B cell (primary cell): ENCODE measurements around the gene IRF8. TPM values are rescaled to one million over a fixed set of nuclear protein-coding genes. Genes with fewer than 3 reads are reported as not detected.

ENCODE experiments used
- ATAC-seq: fragments of 200-7000 bp; cut with Tn5 transposase; one replicate; pipeline ENCODE4 v1.10.0; 2021; ENCODE audit warnings: low read depth, mild to moderate bottlenecking, moderate number of reproducible peaks, moderate library complexity
- CTCF ChIA-PET: fragments of 350-600 bp; sonication (Branson Sonifier 250); formaldehyde crosslinking; loops from one replicate; lab custom pipeline; 2021; ENCODE audit warnings: antibody characterized with exemption, inconsistent platforms; lab: Charles Lee
- POLR2A ChIA-PET: fragments of 350-600 bp; sonication (Branson Sonifier 250); formaldehyde crosslinking; loops from one replicate; lab custom pipeline; 2021; ENCODE audit warnings: antibody characterized with exemption; lab: Charles Lee
- DNase-seq: peaks from one replicate; pipeline ENCODE4 v3.0.0; 2013
- H2AFZ ChIP-seq: 2 replicates; pipeline ENCODE4 v1.6.1; 2012; ENCODE audit warnings: mild to moderate bottlenecking, low read depth, low read length; ENCODE audit not compliant: insufficient read depth, poor library complexity, severe bottlenecking
- H3K27ac ChIP-seq, 2 donors: 1 replicate in 1 of 2; 2 replicates in 1 of 2; pipeline ENCODE4 v1.5.1; 2012 to 2013; ENCODE audit warnings: low read length in 2 of 2, mild to moderate bottlenecking in 2 of 2, moderate library complexity in 1 of 2
- H3K27me3 ChIP-seq, 4 experiments: fragments of 200-600 bp in 1 of 4; sonication (generic) in 1 of 4; replicated peaks in 1 of 4; 1 replicate in 2 of 4; 2 replicates in 2 of 4; pipeline versions ENCODE4 v1.6.1 to v1.7.0; 2013 to 2016; ENCODE audit warnings: low read length in 3 of 4, mild to moderate bottlenecking in 2 of 4, mixed read lengths in 1 of 4, moderate library complexity in 1 of 4; ENCODE audit not compliant: insufficient read depth in 4 of 4, control insufficient read depth in 3 of 4; ENCODE audit errors: control extremely low read depth in 1 of 4
- H3K36me3 ChIP-seq, 2 experiments: replicated peaks in 1 of 2; 1 replicate in 1 of 2; 2 replicates in 1 of 2; pipeline versions ENCODE4 v1.6.1 to v1.7.1; 2013; ENCODE audit warnings: low read length in 1 of 2; ENCODE audit not compliant: insufficient read depth in 2 of 2, control insufficient read depth in 1 of 2; ENCODE audit errors: control extremely low read depth in 1 of 2, extremely low read depth in 1 of 2
- H3K4me1 ChIP-seq, 2 donors: fragments of 200-600 bp in 1 of 2; sonication (generic) in 1 of 2; 1 replicate in 1 of 2; 2 replicates in 1 of 2; pipeline versions ENCODE4 v1.5.1 to v1.6.1; 2013 to 2017; ENCODE audit warnings: low read length in 2 of 2; ENCODE audit not compliant: control insufficient read depth in 2 of 2, insufficient read depth in 2 of 2
- H3K4me2 ChIP-seq: replicated peaks from 2 replicates; pipeline ENCODE3; 2012; ENCODE audit warnings: mild to moderate bottlenecking, low read depth, low read length; ENCODE audit not compliant: poor library complexity, severe bottlenecking
- H3K4me3 ChIP-seq, 5 experiments: fragments of 200-600 bp in 1 of 5; sonication (generic) in 1 of 5; 1 replicate in 3 of 5; 2 replicates in 2 of 5; pipeline versions ENCODE4 v1.5.1 to v1.7.0; 2011 to 2016; ENCODE audit warnings: low read length in 4 of 5, mild to moderate bottlenecking in 4 of 5, low read depth in 2 of 5, control low read depth in 1 of 5, moderate library complexity in 1 of 5; ENCODE audit not compliant: insufficient read depth in 1 of 5; ENCODE audit errors: control extremely low read depth in 1 of 5, extremely low read depth in 1 of 5
- H3K79me2 ChIP-seq: fragments of 200-600 bp; sonication (generic); one replicate; pipeline ENCODE4 v1.6.0; 2016; ENCODE audit warnings: low read length; ENCODE audit not compliant: control insufficient read depth, insufficient read depth
- H3K9ac ChIP-seq: fragments of 200-600 bp; sonication (generic); 2 replicates; pipeline ENCODE4 v1.6.1; 2017; ENCODE audit warnings: mild to moderate bottlenecking, low read length, moderate library complexity
- H3K9me3 ChIP-seq, 3 donors: one replicate each; pipeline versions ENCODE4 v1.6.1 to v1.7.1; 2013; ENCODE audit warnings: low read length in 2 of 3; ENCODE audit not compliant: control insufficient read depth in 2 of 3, insufficient read depth in 1 of 3; ENCODE audit errors: control extremely low read depth in 1 of 3
- H4K20me1 ChIP-seq: 2 replicates; pipeline ENCODE4 v1.6.0; 2012; ENCODE audit warnings: mild to moderate bottlenecking, low read length; ENCODE audit not compliant: insufficient read depth, control insufficient read depth, poor library complexity, severe bottlenecking
- H3K27ac Mint-ChIP-seq: one replicate; pipeline ENCODE4 v1.8.0; 2021; ENCODE audit warnings: mixed read lengths
- H3K27me3 Mint-ChIP-seq: one replicate; pipeline ENCODE4 v1.8.0; 2021; ENCODE audit warnings: mixed read lengths
- H3K4me1 Mint-ChIP-seq: one replicate; pipeline ENCODE4 v1.8.0; 2021; ENCODE audit warnings: mixed read lengths
- H3K4me3 Mint-ChIP-seq: one replicate; pipeline ENCODE4 v1.8.0; 2021; ENCODE audit warnings: mixed read lengths
- H3K9me3 Mint-ChIP-seq: one replicate; pipeline ENCODE4 v1.8.0; 2022; ENCODE audit warnings: mixed read lengths; ENCODE audit not compliant: insufficient read depth
- EZH2 ChIP-seq: IDR thresholded peaks from 2 replicates; pipeline ENCODE4 v1.6.1; 2012; ENCODE audit warnings: borderline replicate concordance, low read depth, mild to moderate bottlenecking, moderate library complexity, low read length; ENCODE audit not compliant: insufficient read depth, poor library complexity, severe bottlenecking
- WGBS: methylation state at CpG from one replicate; pipeline ENCODE4 v1.1.5; 2013; ENCODE audit warnings: missing lambda C conversion rate; ENCODE audit not compliant: insufficient coverage; 5-methylcytosine and 5-hydroxymethylcytosine counted together
- intact Hi-C: fragments of 100-400 bp; cut with micrococcal nuclease; formaldehyde crosslinking; loops from one replicate; pipeline ENCODE4 v1.10.0; 2022
- polyA plus RNA-seq: library from polyadenylated mRNA; depleted of rRNA; stranded (reverse); fragments of >200 nt; gene quantifications from 2 replicates; pipeline ENCODE4 v1.2.3, GENCODE V29; 2012
- total RNA-seq, 2 donors: library from RNA; stranded (reverse); fragments of 120-200 nt in 1 of 2; gene quantifications; 1 replicate in 1 of 2; 2 replicates in 1 of 2; pipeline versions ENCODE4 v1.2.3 to v1.2.4, GENCODE V29; 2013 to 2022
- TF ChIP-seq, protein P1 (sequence below): fragments of 200-600 bp; IDR thresholded peaks from one replicate; pipeline ENCODE4 v1.8.0; 2022; ENCODE audit warnings: antibody characterized with exemption, mild to moderate bottlenecking

Gene IRF8
- total and polyA plus RNA-seq, 2 donors (not counting 1 experiment from before 2014, with no cell fraction given) = 309 to 332 TPM

DNA sequence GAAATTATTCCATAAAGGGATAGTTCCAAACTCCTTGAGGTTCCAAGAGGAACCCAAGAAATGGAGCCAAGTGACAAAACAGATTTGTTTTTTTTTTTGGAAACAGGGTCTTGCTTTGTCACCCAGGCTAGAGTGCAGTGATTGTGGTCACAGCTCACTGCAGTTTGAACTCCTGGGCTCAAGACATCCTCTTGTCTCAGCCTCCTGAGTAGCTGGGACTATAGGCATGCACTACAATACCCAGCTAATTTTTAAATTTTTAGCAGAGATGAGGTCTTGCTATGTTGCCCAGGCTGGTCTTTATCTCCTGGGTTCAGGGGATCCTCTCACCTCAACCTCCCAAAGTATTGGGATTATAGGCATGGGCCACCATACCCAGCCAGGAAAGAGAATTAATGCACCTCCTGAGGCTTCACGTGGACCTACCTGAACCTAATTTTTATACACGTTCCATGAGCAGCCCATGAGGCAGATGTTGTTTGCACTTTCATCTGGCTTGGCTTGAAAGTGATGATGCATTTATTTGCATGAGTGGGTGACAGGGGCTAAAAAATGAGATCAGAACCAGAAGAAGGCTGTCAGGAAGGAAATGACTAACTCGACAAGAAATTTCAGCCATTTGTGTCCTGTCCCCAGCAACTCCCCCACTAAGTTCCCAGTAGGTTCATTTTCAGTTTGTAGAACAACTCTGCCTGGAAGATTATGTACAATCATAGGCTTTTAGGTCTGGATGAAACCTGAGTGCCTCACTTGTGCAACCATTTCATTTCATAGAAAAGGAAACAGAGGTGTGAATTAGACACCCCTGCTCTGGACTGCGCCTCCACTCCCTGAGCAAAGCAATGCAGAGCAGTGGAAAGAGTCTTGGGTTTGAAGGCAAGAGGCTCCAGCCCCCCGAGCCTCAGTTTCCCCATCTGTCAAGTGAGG lies 10.3 kb upstream of the IRF8 start:
- DNase-seq (peak; percentile 83), ATAC-seq (peak; percentile 82)
- Mint-ChIP-seq H3K27me3 (no peaks in the 10 kb centered on the region), H3K9me3 (no peaks in the 10 kb centered on the region), H3K4me1 (peaks cover 46% of the 10 kb centered on the region), H3K4me3 (peak overlapping the region; percentile 39), H3K27ac (peak overlapping the region; percentile 82)
- WGBS = 48% methylated on average over 3 of the region's 5 CpGs
- no peaks in the 10 kb centered on the region for H3K36me3 ChIP-seq
- H3K9me3 ChIP-seq = no peaks in the 10 kb centered on the region
- H3K27me3 ChIP-seq = no peaks in the 10 kb centered on the region
- no peaks in the 10 kb centered on the region for H3K79me2 ChIP-seq
- peaks cover 20 to 23% of the 10 kb centered on the region in 2 donors for H3K4me1 ChIP-seq
- peak overlapping the region; percentile 60 for H3K4me2 ChIP-seq
- H3K4me3 ChIP-seq = peak overlapping the region in 2 of 5 experiments; percentile 13 to 16
- ChIA-PET CTCF (interaction anchor here (0.8 to 2.9 kb wide), 5 partner anchors 15 to 108 kb away, joined by 3 to 11 read pairs (median 4); no protein-coding TSS in a partner anchor), POLR2A (interaction anchor here (0.5 to 1.1 kb wide), 6 partner anchors 10 to 129 kb away, joined by 3 to 4 read pairs (median 3); no protein-coding TSS in a partner anchor)
- TF ChIP-seq EZH2 = no peak
- TF ChIP-seq, protein P1, sequence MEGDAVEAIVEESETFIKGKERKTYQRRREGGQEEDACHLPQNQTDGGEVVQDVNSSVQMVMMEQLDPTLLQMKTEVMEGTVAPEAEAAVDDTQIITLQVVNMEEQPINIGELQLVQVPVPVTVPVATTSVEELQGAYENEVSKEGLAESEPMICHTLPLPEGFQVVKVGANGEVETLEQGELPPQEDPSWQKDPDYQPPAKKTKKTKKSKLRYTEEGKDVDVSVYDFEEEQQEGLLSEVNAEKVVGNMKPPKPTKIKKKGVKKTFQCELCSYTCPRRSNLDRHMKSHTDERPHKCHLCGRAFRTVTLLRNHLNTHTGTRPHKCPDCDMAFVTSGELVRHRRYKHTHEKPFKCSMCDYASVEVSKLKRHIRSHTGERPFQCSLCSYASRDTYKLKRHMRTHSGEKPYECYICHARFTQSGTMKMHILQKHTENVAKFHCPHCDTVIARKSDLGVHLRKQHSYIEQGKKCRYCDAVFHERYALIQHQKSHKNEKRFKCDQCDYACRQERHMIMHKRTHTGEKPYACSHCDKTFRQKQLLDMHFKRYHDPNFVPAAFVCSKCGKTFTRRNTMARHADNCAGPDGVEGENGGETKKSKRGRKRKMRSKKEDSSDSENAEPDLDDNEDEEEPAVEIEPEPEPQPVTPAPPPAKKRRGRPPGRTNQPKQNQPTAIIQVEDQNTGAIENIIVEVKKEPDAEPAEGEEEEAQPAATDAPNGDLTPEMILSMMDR = no peak
- no peaks in the 10 kb centered on the region for H4K20me1 ChIP-seq
- peak overlapping the region; percentile 10 for H3K9ac ChIP-seq
- peak overlapping the region; percentile 20 for H2AFZ ChIP-seq
- intact Hi-C loops = loop anchor here (1.0 kb wide), 2 partner anchors 11 to 18 kb away; partner anchors contain the start of gene IRF8
- peak overlapping the region; percentile 64 to 65 for H3K27ac ChIP-seq
